HCT116 (cell line): Measurements from ENCODE around the gene DNM3.

Experiments used
- ATF3 ChIP-seq: IDR thresholded peaks from 2 replicates; pipeline ENCODE4 v1.6.1; 2012
- CBX3 ChIP-seq: IDR thresholded peaks from 2 replicates; pipeline ENCODE4 v1.6.1; 2012; ENCODE audit warnings: low read depth
- CTCF ChIP-seq, 3 experiments: fragments of 200-600 bp in 1 of 3; sonication (generic) in 1 of 3; IDR thresholded peaks in 2 of 3; conservative IDR thresholded peaks in 1 of 3; 2 replicates each; pipeline ENCODE4 v1.5.1; 2012 to 2017; ENCODE audit warnings: low read depth in 2 of 3, low read length in 2 of 3, antibody characterized with exemption in 1 of 3, borderline replicate concordance in 1 of 3, control low read depth in 1 of 3, mild to moderate bottlenecking in 1 of 3, mixed read lengths in 1 of 3, mixed run types in 1 of 3, moderate library complexity in 1 of 3; ENCODE audit not compliant: insufficient read depth in 1 of 3
- EGR1 ChIP-seq: IDR thresholded peaks from 2 replicates; pipeline ENCODE4 v1.6.1; 2012; ENCODE audit warnings: low read depth
- EZH2phosphoT487 ChIP-seq: fragments of 200-600 bp; IDR thresholded peaks from 2 replicates; pipeline ENCODE4 v1.6.1; 2018; ENCODE audit warnings: antibody characterized with exemption, borderline replicate concordance
- JUND ChIP-seq: IDR thresholded peaks from 2 replicates; pipeline ENCODE4 v1.6.1; 2012
- MAX ChIP-seq: IDR thresholded peaks from 2 replicates; pipeline ENCODE4 v1.6.1; 2012
- POLR2A ChIP-seq: IDR thresholded peaks from 2 replicates; pipeline ENCODE4 v1.7.0; 2011; ENCODE audit warnings: borderline replicate concordance; ENCODE audit not compliant: insufficient read depth, insufficient read length; ENCODE audit errors: extremely low read depth
- RAD21 ChIP-seq: IDR thresholded peaks from 2 replicates; pipeline ENCODE4 v1.6.1; 2012; ENCODE audit warnings: low read depth, mild to moderate bottlenecking
- REST ChIP-seq: IDR thresholded peaks from 2 replicates; pipeline ENCODE4 v1.6.1; 2012; ENCODE audit warnings: low read depth
- ZBTB33 ChIP-seq: IDR thresholded peaks from 2 replicates; pipeline ENCODE4 v1.6.1; 2011; ENCODE audit warnings: mild to moderate bottlenecking, low read length, moderate library complexity; ENCODE audit not compliant: insufficient replicate concordance; ENCODE audit errors: extremely low read depth

GRCh38 chr1:172298911-172299310, 457.6 kb downstream of the DNM3 start:
- TF ChIP-seq REST, result no peak
- TF ChIP-seq CTCF (IDR thresholded peaks at IDR 0.05 in 2 of 3, conservative IDR thresholded peaks at IDR 0.05 in 1 of 3; ENCODE audit: borderline replicate concordance in 1 of 3, insufficient read depth in 1 of 3, low read depth in 2 of 3, low read length in 2 of 3), result no peak
- no peak for TF ChIP-seq RAD21
- TF ChIP-seq ZBTB33, result no peak
- TF ChIP-seq ATF3, result no peak
- TF ChIP-seq JUND, result no peak
- no peak for TF ChIP-seq EZH2phosphoT487
- no peak for TF ChIP-seq POLR2A
- TF ChIP-seq CBX3, result no peak
- no peak for TF ChIP-seq MAX
- TF ChIP-seq EGR1, result no peak
